Mammary epithelial cell (primary cell): ENCODE measurements around the gene HLA-G.

Source experiments
- EZH2 ChIP-seq: IDR thresholded peaks from 2 replicates; pipeline ENCODE4 v1.6.1; 2012; ENCODE audit warnings: low read length, inconsistent platforms, borderline replicate concordance
- TF ChIP-seq, protein P1 (sequence below), 2 donors: IDR thresholded peaks in 1 of 2; conservative IDR thresholded peaks in 1 of 2; 2 replicates each; pipeline ENCODE4 v1.5.1; 2011 to 2012; ENCODE audit warnings: inconsistent platforms in 2 of 2, low read length in 2 of 2, mild to moderate bottlenecking in 2 of 2, control low read depth in 1 of 2, low read depth in 1 of 2; ENCODE audit not compliant: insufficient read depth in 1 of 2; ENCODE audit errors: extremely low read depth in 1 of 2

DNA sequence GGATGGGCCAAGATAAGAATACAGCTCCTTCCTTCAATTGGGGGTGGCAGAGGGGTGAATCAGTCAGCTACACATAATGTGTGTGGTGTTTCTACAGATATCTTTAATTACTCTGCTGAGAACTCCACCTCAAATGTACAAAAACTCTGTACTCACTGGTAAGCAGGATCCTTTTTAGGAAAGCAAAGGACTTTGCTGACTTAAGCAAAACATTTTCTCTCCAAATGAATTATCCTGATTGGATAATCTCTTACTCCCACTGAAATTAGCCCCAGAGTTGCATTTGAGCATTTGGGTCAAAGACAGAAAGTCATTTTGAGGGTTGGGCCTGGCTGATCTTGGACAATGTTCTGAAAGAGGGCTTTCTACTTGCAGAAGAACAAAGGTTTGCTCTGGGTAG lies 13.4 kb downstream of the HLA-G start:
- TF ChIP-seq EZH2: no peak
- TF ChIP-seq, protein P1, sequence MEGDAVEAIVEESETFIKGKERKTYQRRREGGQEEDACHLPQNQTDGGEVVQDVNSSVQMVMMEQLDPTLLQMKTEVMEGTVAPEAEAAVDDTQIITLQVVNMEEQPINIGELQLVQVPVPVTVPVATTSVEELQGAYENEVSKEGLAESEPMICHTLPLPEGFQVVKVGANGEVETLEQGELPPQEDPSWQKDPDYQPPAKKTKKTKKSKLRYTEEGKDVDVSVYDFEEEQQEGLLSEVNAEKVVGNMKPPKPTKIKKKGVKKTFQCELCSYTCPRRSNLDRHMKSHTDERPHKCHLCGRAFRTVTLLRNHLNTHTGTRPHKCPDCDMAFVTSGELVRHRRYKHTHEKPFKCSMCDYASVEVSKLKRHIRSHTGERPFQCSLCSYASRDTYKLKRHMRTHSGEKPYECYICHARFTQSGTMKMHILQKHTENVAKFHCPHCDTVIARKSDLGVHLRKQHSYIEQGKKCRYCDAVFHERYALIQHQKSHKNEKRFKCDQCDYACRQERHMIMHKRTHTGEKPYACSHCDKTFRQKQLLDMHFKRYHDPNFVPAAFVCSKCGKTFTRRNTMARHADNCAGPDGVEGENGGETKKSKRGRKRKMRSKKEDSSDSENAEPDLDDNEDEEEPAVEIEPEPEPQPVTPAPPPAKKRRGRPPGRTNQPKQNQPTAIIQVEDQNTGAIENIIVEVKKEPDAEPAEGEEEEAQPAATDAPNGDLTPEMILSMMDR (conservative IDR thresholded peaks at IDR 0.05 in 1 of 2, IDR thresholded peaks at IDR 0.05 in 1 of 2; ENCODE audit: extremely low read depth in 1 of 2, insufficient read depth in 1 of 2, low read depth in 1 of 2, low read length in 2 of 2): no peak
